Tibial artery (tissue), 4 donors: ENCODE data around the gene PTPRN2.

Experiments used
- DNase-seq, 2 donors: peaks; one replicate each; pipeline ENCODE4 v3.0.0-alpha.2; 2019
- H3K27ac ChIP-seq, 2 donors: fragments of 200-600 bp; sonication (generic) in 1 of 2; 1 replicate in 1 of 2; 2 replicates in 1 of 2; pipeline ENCODE4 v1.5.1; 2018 to 2019; ENCODE audit warnings: mild to moderate bottlenecking in 1 of 2
- H3K27me3 ChIP-seq, 2 donors: fragments of 200-600 bp; sonication (generic) in 1 of 2; one replicate each; pipeline versions ENCODE4 v1.5.1 to v1.6.0; 2016 to 2019
- H3K36me3 ChIP-seq, 3 donors: fragments of 200-600 bp; sonication (generic) in 2 of 3; one replicate each; pipeline ENCODE4 v1.5.1; 2016 to 2019; ENCODE audit warnings: mild to moderate bottlenecking in 2 of 3
- H3K4me1 ChIP-seq, 4 donors: fragments of 200-600 bp; sonication (generic) in 2 of 4; 1 replicate in 3 of 4; 2 replicates in 1 of 4; pipeline ENCODE4 v1.5.1; 2016 to 2019
- H3K4me3 ChIP-seq, 2 donors: fragments of 200-600 bp; sonication (generic) in 1 of 2; 1 replicate in 1 of 2; 2 replicates in 1 of 2; pipeline ENCODE4 v1.5.1; 2018 to 2019; ENCODE audit warnings: mild to moderate bottlenecking in 2 of 2
- H3K9me3 ChIP-seq, 3 donors: fragments of 200-600 bp; sonication (generic) in 1 of 3; one replicate each; pipeline ENCODE4 v1.5.1; 2016 to 2019
- CTCF ChIP-seq, 2 experiments: fragments of 200-600 bp in 1 of 2; fragments of 450-650 bp in 1 of 2; IDR thresholded peaks; one replicate each; pipeline ENCODE4 v1.5.1; 2017 to 2019; ENCODE audit warnings: antibody characterized with exemption in 2 of 2, mild to moderate bottlenecking in 1 of 2, moderate library complexity in 1 of 2
- intact Hi-C: fragments of 100-400 bp; cut with DNase I; formaldehyde crosslinking; loops from one replicate; pipeline ENCODE4 v1.15.0; 2023; ENCODE audit warnings: low total_unique reads

Gene PTPRN2

GRCh38 chr7:158542651-158543566, 44.7 kb downstream of the PTPRN2 start:
- TF ChIP-seq CTCF (IDR thresholded peaks at IDR 0.05) = no peak
- H3K27me3 ChIP-seq = peaks cover 0 to 31% of the 10 kb centered on the region in 2 donors
- no peak overlapping the region for H3K4me3 ChIP-seq
- H3K9me3 ChIP-seq = no peaks in the 10 kb centered on the region
- H3K36me3 ChIP-seq = no peaks in the 10 kb centered on the region
- no peak overlapping the region for H3K27ac ChIP-seq
- intact Hi-C loops = no loop called here
- H3K4me1 ChIP-seq = no peaks in the 10 kb centered on the region
- no peak for DNase-seq

GRCh38 chr7:158541346-158542010, 46.1 kb downstream of the PTPRN2 start:
- Histone ChIP-seq H3K36me3 (no peaks in the 10 kb centered on the region), H3K27ac (no peak overlapping the region), H3K27me3 (peaks cover 0 to 18% of the 10 kb centered on the region in 2 donors), H3K9me3 (no peaks in the 10 kb centered on the region), H3K4me3 (no peak overlapping the region), H3K4me1 (no peaks in the 10 kb centered on the region)
- intact Hi-C loops = no loop called here
- DNase-seq = peak in 1 of 2 donors; percentile 28
- no peak for TF ChIP-seq CTCF (IDR thresholded peaks at IDR 0.05)

GRCh38 chr7:158539711-158540146, 47.9 kb downstream of the PTPRN2 start:
- intact Hi-C loops = no loop called here
- H3K4me3 ChIP-seq = no peak overlapping the region
- TF ChIP-seq CTCF (IDR thresholded peaks at IDR 0.05) = no peak
- no peaks in the 10 kb centered on the region for H3K4me1 ChIP-seq
- H3K27ac ChIP-seq = no peak overlapping the region
- peaks cover 0 to 13% of the 10 kb centered on the region in 2 donors for H3K27me3 ChIP-seq
- H3K9me3 ChIP-seq = no peaks in the 10 kb centered on the region
- no peaks in the 10 kb centered on the region for H3K36me3 ChIP-seq
- no peak for DNase-seq

GRCh38 chr7:158538156-158538946, 49.3 kb downstream of the PTPRN2 start:
- DNase-seq = no peak
- intact Hi-C loops = no loop called here
- no peaks in the 10 kb centered on the region for H3K9me3 ChIP-seq
- no peak for TF ChIP-seq CTCF (IDR thresholded peaks at IDR 0.05)
- H3K27me3 ChIP-seq = peaks cover 0 to 13% of the 10 kb centered on the region in 2 donors
- H3K4me1 ChIP-seq = no peaks in the 10 kb centered on the region
- H3K36me3 ChIP-seq = no peaks in the 10 kb centered on the region
- H3K4me3 ChIP-seq = no peak overlapping the region
- H3K27ac ChIP-seq = no peak overlapping the region

GRCh38 chr7:158537516-158537882, 50.1 kb downstream of the PTPRN2 start:
- no peak for TF ChIP-seq CTCF (IDR thresholded peaks at IDR 0.05)
- H3K4me3 ChIP-seq = no peak overlapping the region
- H3K9me3 ChIP-seq = no peaks in the 10 kb centered on the region
- DNase-seq = no peak
- no peaks in the 10 kb centered on the region for H3K4me1 ChIP-seq
- no peak overlapping the region for H3K27ac ChIP-seq
- H3K27me3 ChIP-seq = peaks cover 0 to 14% of the 10 kb centered on the region in 2 donors
- no peaks in the 10 kb centered on the region for H3K36me3 ChIP-seq
- intact Hi-C loops = no loop called here
